ENCODE results near the gene FNDC3B. TPM values are rescaled to one million over a fixed set of nuclear protein-coding genes. Genes with fewer than 3 reads are reported as not detected.

Gene FNDC3B
- total and polyA plus RNA-seq, 2 of the 8 experiments (the other 6 are each of a cell fraction or from before 2014, with no cell fraction given) = 14.1 to 44.4 TPM

DNA sequence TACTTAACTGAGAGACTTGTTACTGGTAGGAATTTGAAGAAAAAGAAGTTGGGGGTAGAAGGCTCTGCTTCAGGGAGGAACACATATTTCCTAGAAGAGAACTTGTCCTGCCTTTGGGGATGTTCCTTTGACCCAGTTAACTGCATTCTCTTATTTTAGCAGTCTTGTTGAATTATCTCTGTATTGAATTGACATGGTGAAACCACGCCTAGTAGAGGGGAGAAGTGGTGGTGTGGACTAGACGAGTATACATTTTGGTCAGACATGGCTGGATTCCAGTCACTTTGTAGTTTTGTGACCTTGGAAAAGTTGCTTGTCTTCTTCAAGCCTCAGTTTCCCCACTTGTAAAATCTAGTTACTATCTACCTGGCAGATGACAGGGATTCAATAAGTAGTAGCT is 87.8 kb downstream of the FNDC3B start:
- WGBS, 2 experiments (ENCODE audit: extremely low coverage in 1 of 2, insufficient coverage in 1 of 2, insufficient read length in 1 of 2, insufficient replicate concordance in 2 of 2, low coverage in 1 of 2, low lambda C conversion rate in 2 of 2, missing lambda C conversion rate in 1 of 2) = 82% methylated on average over 2 of the region's 2 CpGs; no CpG with 5 or more reads in 1 of the 2 experiments
- no peak overlapping the region for H3K9ac ChIP-seq (replicated peaks in 1 of 4; ENCODE audit: extremely low read depth in 1 of 4, low read depth in 3 of 4, low read length in 3 of 4)
- DNase-seq (ENCODE audit: low read depth in 1 of 2, low spot score in 2 of 2) = no peak
- ChIA-PET CTCF (ENCODE audit: partially characterized antibody) (no interaction called here), POLR2A (ENCODE audit: partially characterized antibody) (interaction anchor here (1.4 kb wide), 1 partner anchor 118 kb away, joined by 3 read pairs; no protein-coding TSS in a partner anchor)
- H3K4ac ChIP-seq (replicated peaks; ENCODE audit: insufficient read length, low read depth, low read length) = no peak overlapping the region
- no peaks in the 10 kb centered on the region for H3K23me2 ChIP-seq (ENCODE audit: low read depth, low read length)
- no peak overlapping the region for H2BK5ac ChIP-seq (ENCODE audit: low read depth, low read length)
- H4K8ac ChIP-seq (ENCODE audit: extremely low read depth, insufficient read depth, low read length) = no peak overlapping the region
- H2AK5ac ChIP-seq (ENCODE audit: low read depth, low read length) = no peak overlapping the region
- no peak overlapping the region for H2BK12ac ChIP-seq (ENCODE audit: low read depth, low read length)
- H3K36me3 ChIP-seq (ENCODE audit: control insufficient read depth in 2 of 4, insufficient read depth in 4 of 4, low read length in 3 of 4) = peaks cover 0 to 3% (median 1%) of the 10 kb centered on the region in 4 experiments; a peak in 2 of 8 replicates
- no peak overlapping the region for H3K14ac ChIP-seq (ENCODE audit: insufficient read length)
- no peak overlapping the region for H2AFZ ChIP-seq (ENCODE audit: low read length)
- H4K5ac ChIP-seq (ENCODE audit: insufficient read length, low read depth, low read length) = no peak overlapping the region
- peaks cover 0 to 82% of the 10 kb centered on the region in 2 experiments for H3K79me2 ChIP-seq (ENCODE audit: control insufficient read depth in 1 of 2, insufficient read depth in 2 of 2, low read length in 2 of 2)
- H3K18ac ChIP-seq (ENCODE audit: extremely low read depth, low read length) = no peak overlapping the region
- FAIRE-seq = no peak
- no peak overlapping the region for H3K4me3 ChIP-seq (ENCODE audit: extremely low read depth in 1 of 4, insufficient read depth in 2 of 4, low read depth in 3 of 4, low read length in 4 of 4)
- TF ChIP-seq, protein P1, sequence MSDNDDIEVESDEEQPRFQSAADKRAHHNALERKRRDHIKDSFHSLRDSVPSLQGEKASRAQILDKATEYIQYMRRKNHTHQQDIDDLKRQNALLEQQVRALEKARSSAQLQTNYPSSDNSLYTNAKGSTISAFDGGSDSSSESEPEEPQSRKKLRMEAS (IDR thresholded peaks at IDR 0.05) = no peak
- TF ChIP-seq CREB1 (IDR thresholded peaks at IDR 0.05) (no peak), TBP (IDR thresholded peaks at IDR 0.05; ENCODE audit: low read depth, low read length) (no peak), TAF1 (IDR thresholded peaks at IDR 0.05; ENCODE audit: low read depth, low read length) (no peak), SP4 (IDR thresholded peaks at IDR 0.05; ENCODE audit: low read length) (no peak), BCL11A (IDR thresholded peaks at IDR 0.05; ENCODE audit: low read depth in 2 of 2, low read length in 2 of 2) (no peak), SIRT6 (IDR thresholded peaks at IDR 0.05; ENCODE audit: low read length) (no peak), SIX5 (IDR thresholded peaks at IDR 0.05; ENCODE audit: low read depth, low read length) (no peak)
- H3K79me1 ChIP-seq (ENCODE audit: low read depth, low read length) = peaks cover 8% of the 10 kb centered on the region; the same call in 1 of the 2 replicates
- no peaks in the 10 kb centered on the region for H3K9me3 ChIP-seq (ENCODE audit: insufficient read depth in 2 of 2, low read depth in 1 of 2, low read length in 1 of 2)
- H2BK120ac ChIP-seq (replicated peaks; ENCODE audit: low read depth, low read length) = no peak overlapping the region
- no peak overlapping the region for H2BK20ac ChIP-seq (ENCODE audit: low read length)
- H3K27me3 ChIP-seq (replicated peaks in 1 of 4; ENCODE audit: control insufficient read depth in 3 of 4, extremely low read depth in 1 of 4, insufficient read depth in 3 of 4, low read length in 3 of 4) = no peaks in the 10 kb centered on the region
- H3K27ac ChIP-seq (ENCODE audit: low read depth, low read length) = no peak overlapping the region
- peaks cover 0 to 9% (median 5%) of the 10 kb centered on the region in 4 experiments; a peak in 6 of 7 replicates for H3K4me1 ChIP-seq (replicated peaks in 1 of 4; ENCODE audit: control insufficient read depth in 3 of 4, insufficient read depth in 4 of 4, low read length in 3 of 4)
- no peak overlapping the region for H3K56ac ChIP-seq (replicated peaks; ENCODE audit: insufficient read length, low read depth, low read length)
- H4K91ac ChIP-seq (replicated peaks; ENCODE audit: insufficient read length, low read length) = no peak overlapping the region
- no peak overlapping the region for H2BK15ac ChIP-seq (ENCODE audit: low read length)
- H4K20me1 ChIP-seq (replicated peaks in 1 of 2; ENCODE audit: control insufficient read depth in 1 of 2, insufficient read depth in 2 of 2, low read length in 2 of 2) = peaks cover 0 to 1% of the 10 kb centered on the region in 2 experiments
- H3K4me2 ChIP-seq (ENCODE audit: insufficient read depth in 1 of 2, low read depth in 2 of 2, low read length in 2 of 2) = no peak overlapping the region
- H3K23ac ChIP-seq (ENCODE audit: insufficient read length) = no peak overlapping the region
